ENCODE results near the gene USP22. TPM values are rescaled to one million over a fixed set of nuclear protein-coding genes. Genes with fewer than 3 reads are reported as not detected.
"Not testable (repeated sequence)": the region's sequence is repeated elsewhere in the genome, so short reads cannot be mapped to it uniquely, and the experiment has no call there.

Gene USP22
- total RNA-seq, 1 experiment from 2014 or later, result 210 TPM

- Histone ChIP-seq H3K27me3 (ENCODE audit: insufficient read depth, low read length) (no peaks in the 10 kb centered on the region), H3K9me3 (ENCODE audit: control insufficient read depth in 1 of 2, insufficient read depth in 1 of 2, low read depth in 1 of 2, low read length in 2 of 2) (no peaks in the 10 kb centered on the region), H3K9ac (ENCODE audit: low read length) (no peak overlapping the region), H3K9me2 (ENCODE audit: insufficient read depth) (no peaks in the 10 kb centered on the region), H3K4me3 (replicated peaks in 1 of 2; ENCODE audit: low read depth in 1 of 2, low read length in 2 of 2) (no peak overlapping the region), H3K27ac (ENCODE audit: low read depth, low read length) (no peak overlapping the region), H3K4me2 (ENCODE audit: low read length) (no peak overlapping the region), H3K36me3 (ENCODE audit: control insufficient read depth in 1 of 2, insufficient read depth in 2 of 2, low read length in 2 of 2) (no peaks in the 10 kb centered on the region), H4K20me1 (ENCODE audit: insufficient read depth) (no peaks in the 10 kb centered on the region), H3K79me2 (ENCODE audit: insufficient read depth, low read length) (no peaks in the 10 kb centered on the region), H3K4me1 (ENCODE audit: control insufficient read depth in 1 of 2, insufficient read depth in 2 of 2, low read length in 2 of 2) (peaks cover 0 to 10% of the 10 kb centered on the region in 2 experiments; a peak in 1 of 4 replicates), H2AFZ (ENCODE audit: low read depth, low read length, poor library complexity, severe bottlenecking) (no peak overlapping the region)
- TF ChIP-seq POLR2AphosphoS5 (IDR thresholded peaks at IDR 0.05; ENCODE audit: low read depth, low read length) (no peak), ZNF274 (IDR thresholded peaks at IDR 0.05; ENCODE audit: low read depth, low read length) (no peak), EZH2 (IDR thresholded peaks at IDR 0.05) (no peak)
- intact Hi-C loops (cut with micrococcal nuclease), result no loop called here
- BruUV-seq (replicated peaks), result no TSS peak
- no peak for ATAC-seq
- DNase-seq (ENCODE audit: low read depth, low spot score), result no peak
- ChIA-PET POLR2A (no interaction called here), RAD21 (ENCODE audit: low non-redundant PET in 1 of 2, low total read pairs in 2 of 2, uncharacterized antibody in 2 of 2, unreplicated experiment in 2 of 2) (no interaction called here), CTCF (no interaction called here)
Observed at GRCh38 chr17:21085707-21086106, 42.9 kb upstream of the USP22 start.

GRCh38 chr17:21085280-21085679, 42.5 kb upstream of the USP22 start:
- POLR2A ChIA-PET; H3K9me2 ChIP-seq (ENCODE audit: insufficient read depth); intact Hi-C loops (cut with micrococcal nuclease); H3K79me2 ChIP-seq (ENCODE audit: insufficient read depth, low read length); H3K4me3 ChIP-seq (replicated peaks in 1 of 2; ENCODE audit: low read depth in 1 of 2, low read length in 2 of 2); BruUV-seq (replicated peaks); H3K9ac ChIP-seq (ENCODE audit: low read length); H4K20me1 ChIP-seq (ENCODE audit: insufficient read depth); ATAC-seq; H3K27me3 ChIP-seq (ENCODE audit: insufficient read depth, low read length); H3K4me2 ChIP-seq (ENCODE audit: low read length); DNase-seq (ENCODE audit: low read depth, low spot score); CTCF ChIA-PET; RAD21 ChIA-PET (ENCODE audit: low non-redundant PET in 1 of 2, low total read pairs in 2 of 2, uncharacterized antibody in 2 of 2, unreplicated experiment in 2 of 2); H3K36me3 ChIP-seq (ENCODE audit: control insufficient read depth in 1 of 2, insufficient read depth in 2 of 2, low read length in 2 of 2); H3K9me3 ChIP-seq (ENCODE audit: control insufficient read depth in 1 of 2, insufficient read depth in 1 of 2, low read depth in 1 of 2, low read length in 2 of 2); H3K27ac ChIP-seq (ENCODE audit: low read depth, low read length); H2AFZ ChIP-seq (ENCODE audit: low read depth, low read length, poor library complexity, severe bottlenecking): not testable (repeated sequence)
- peaks cover 0 to 10% of the 10 kb centered on the region in 2 experiments; a peak in 1 of 4 replicates for H3K4me1 ChIP-seq (ENCODE audit: control insufficient read depth in 1 of 2, insufficient read depth in 2 of 2, low read length in 2 of 2)
